H9 (cell line): ENCODE measurements around the gene HNF4A. TPM values are rescaled to one million over a fixed set of nuclear protein-coding genes. Genes with fewer than 3 reads are reported as not detected.

Experiments
- DNase-seq: peaks from one replicate; pipeline ENCODE4 v3.0.0-alpha.2; 2017
- H2AFZ ChIP-seq: one replicate; pipeline ENCODE4 v1.6.1; 2013; ENCODE audit warnings: mild to moderate bottlenecking, low read length, control low read depth, moderate library complexity
- H2AK5ac ChIP-seq: 2 replicates; pipeline ENCODE4 v1.6.1; 2013; ENCODE audit warnings: low read length, control low read depth, mixed read lengths; ENCODE audit not compliant: insufficient read length
- H2BK120ac ChIP-seq: one replicate; pipeline ENCODE4 v1.6.1; 2013; ENCODE audit warnings: low read depth, mild to moderate bottlenecking, low read length, control low read depth, inconsistent platforms; ENCODE audit not compliant: poor library complexity, severe bottlenecking
- H2BK12ac ChIP-seq: 2 replicates; pipeline ENCODE4 v1.6.1; 2013; ENCODE audit warnings: low read length, control low read depth, mixed read lengths, low read depth; ENCODE audit not compliant: insufficient read length
- H2BK15ac ChIP-seq: 2 replicates; pipeline ENCODE4 v1.6.1; 2013; ENCODE audit warnings: low read depth, low read length, control low read depth
- H2BK20ac ChIP-seq: one replicate; pipeline ENCODE4 v1.6.1; 2013; ENCODE audit warnings: low read depth, mild to moderate bottlenecking, low read length, control low read depth, inconsistent platforms; ENCODE audit not compliant: poor library complexity, severe bottlenecking
- H2BK5ac ChIP-seq: 2 replicates; pipeline ENCODE4 v1.6.1; 2013; ENCODE audit warnings: low read length, control low read depth, mixed read lengths; ENCODE audit not compliant: insufficient read length
- H3K14ac ChIP-seq: 2 replicates; pipeline ENCODE4 v1.6.1; 2013; ENCODE audit warnings: low read length, control low read depth; ENCODE audit not compliant: insufficient read depth
- H3K18ac ChIP-seq: 2 replicates; pipeline ENCODE4 v1.6.1; 2013; ENCODE audit warnings: low read depth, mild to moderate bottlenecking, mixed read lengths, low read length, control low read depth; ENCODE audit not compliant: insufficient read length
- H3K23ac ChIP-seq: 2 replicates; pipeline ENCODE4 v1.6.1; 2013; ENCODE audit warnings: low read length, control low read depth, mixed read lengths, low read depth; ENCODE audit not compliant: insufficient read length
- H3K23me2 ChIP-seq: 2 replicates; pipeline ENCODE4 v1.6.1; 2013; ENCODE audit warnings: low read depth, mild to moderate bottlenecking, mixed read lengths, low read length, control low read depth; ENCODE audit not compliant: insufficient read length, poor library complexity, severe bottlenecking
- H3K27ac ChIP-seq: 2 replicates; pipeline ENCODE4 v1.5.1; 2013; ENCODE audit warnings: low read length, control low read depth, mixed read lengths, low read depth; ENCODE audit not compliant: insufficient read length
- H3K27me3 ChIP-seq: 2 replicates; pipeline ENCODE4 v1.6.1; 2013; ENCODE audit warnings: low read length, control low read depth, inconsistent platforms; ENCODE audit not compliant: insufficient read depth
- H3K4ac ChIP-seq: 2 replicates; pipeline ENCODE4 v1.6.1; 2013; ENCODE audit warnings: low read depth, mild to moderate bottlenecking, control low read depth, inconsistent platforms, low read length, moderate library complexity
- H3K4me1 ChIP-seq: 2 replicates; pipeline ENCODE4 v1.6.1; 2013; ENCODE audit warnings: low read length, control low read depth, inconsistent platforms; ENCODE audit not compliant: insufficient read depth
- H3K4me2 ChIP-seq: 2 replicates; pipeline ENCODE4 v1.6.1; 2013; ENCODE audit warnings: low read length, control low read depth, mixed read lengths; ENCODE audit not compliant: insufficient read length, insufficient read depth
- H3K56ac ChIP-seq: 2 replicates; pipeline ENCODE4 v1.6.1; 2013; ENCODE audit warnings: low read depth, mild to moderate bottlenecking, mixed read lengths, low read length, control low read depth; ENCODE audit not compliant: insufficient read length
- H3K79me1 ChIP-seq: 2 replicates; pipeline ENCODE4 v1.6.1; 2013; ENCODE audit warnings: low read depth, mild to moderate bottlenecking, moderate library complexity, low read length, control low read depth, inconsistent platforms; ENCODE audit not compliant: insufficient read depth, poor library complexity, severe bottlenecking
- H3K79me2 ChIP-seq: 2 replicates; pipeline ENCODE4 v1.6.1; 2013; ENCODE audit warnings: low read length, control low read depth, inconsistent platforms; ENCODE audit not compliant: insufficient read depth
- H3K9ac ChIP-seq: 2 replicates; pipeline ENCODE4 v1.6.1; 2013; ENCODE audit warnings: low read length, control low read depth, mixed read lengths; ENCODE audit not compliant: insufficient read length; ENCODE audit errors: extremely low read depth
- H3K9me3 ChIP-seq: one replicate; pipeline ENCODE4 v1.6.1; 2013; ENCODE audit warnings: low read depth, low read length, inconsistent platforms; ENCODE audit not compliant: control insufficient read depth
- H3T11ph ChIP-seq: one replicate; pipeline ENCODE4 v1.6.1; 2013; ENCODE audit warnings: mild to moderate bottlenecking, low read length, control low read depth, inconsistent platforms
- H4K20me1 ChIP-seq: one replicate; pipeline ENCODE4 v1.6.1; 2013; ENCODE audit not compliant: control insufficient read depth, insufficient read length, insufficient read depth
- H4K5ac ChIP-seq: 2 replicates; pipeline ENCODE4 v1.6.1; 2013; ENCODE audit warnings: low read depth, mild to moderate bottlenecking, mixed read lengths, low read length, control low read depth; ENCODE audit not compliant: insufficient read length
- H4K8ac ChIP-seq: replicated peaks from 2 replicates; pipeline ENCODE4 v1.6.1; 2013; ENCODE audit warnings: low read length, control low read depth, mixed read lengths, low read depth; ENCODE audit not compliant: insufficient read length
- H4K91ac ChIP-seq: 2 replicates; pipeline ENCODE4 v1.6.1; 2013; ENCODE audit warnings: low read depth, mild to moderate bottlenecking, moderate library complexity, mixed read lengths, low read length, control low read depth; ENCODE audit not compliant: insufficient read length
- H3K27ac Mint-ChIP-seq, 3 experiments: 2 replicates in 2 of 3; 3 replicates in 1 of 3; pipeline ENCODE4 v1.8.0; 2020 to 2021; ENCODE audit warnings: mixed read lengths in 3 of 3, mild to moderate bottlenecking in 1 of 3, moderate library complexity in 1 of 3
- H3K27me3 Mint-ChIP-seq: 2 replicates; pipeline ENCODE4 v1.8.0; 2021; ENCODE audit warnings: low read depth, mild to moderate bottlenecking, moderate library complexity, mixed read lengths
- H3K36me3 Mint-ChIP-seq, 3 experiments: 2 replicates in 2 of 3; 3 replicates in 1 of 3; pipeline ENCODE4 v1.8.0; 2020 to 2021; ENCODE audit warnings: low read depth in 3 of 3, mixed read lengths in 3 of 3; ENCODE audit not compliant: insufficient read depth in 1 of 3
- H3K4me1 Mint-ChIP-seq, 2 experiments: 2 replicates each; pipeline ENCODE4 v1.8.0; 2020; ENCODE audit warnings: mixed read lengths in 2 of 2
- H3K4me3 Mint-ChIP-seq, 2 experiments: 2 replicates in 1 of 2; 3 replicates in 1 of 2; pipeline ENCODE4 v1.8.0; 2020 to 2021; ENCODE audit warnings: mild to moderate bottlenecking in 2 of 2, mixed read lengths in 2 of 2, moderate library complexity in 1 of 2
- H3K9me3 Mint-ChIP-seq, 2 experiments: 2 replicates in 1 of 2; 3 replicates in 1 of 2; pipeline ENCODE4 v1.8.0; 2020; ENCODE audit warnings: mild to moderate bottlenecking in 2 of 2, mixed read lengths in 2 of 2, moderate library complexity in 1 of 2
- WGBS: extraction: QIAGEN DNeasy Blood & Tissue Kit; methylation state at CpG from one replicate; pipeline ENCODE4 v1.1.7; 2013; ENCODE audit warnings: missing lambda C conversion rate, low lambda C conversion rate, mixed read lengths; ENCODE audit not compliant: insufficient read length; ENCODE audit errors: extremely low coverage; 5-methylcytosine and 5-hydroxymethylcytosine counted together
- total RNA-seq: library from RNA; stranded (reverse); gene quantifications from 2 replicates; pipeline ENCODE4 v1.2.1, GENCODE V29; 2021
- TF ChIP-seq, protein P1 (sequence below): fragments of 200-600 bp; sonication (generic); conservative IDR thresholded peaks from 3 replicates; pipeline ENCODE4 v1.8.0; 2021; ENCODE audit warnings: antibody characterized with exemption, mild to moderate bottlenecking

The HNF4A gene
- total RNA-seq, 1 experiment from 2014 or later: not detected

DNA sequence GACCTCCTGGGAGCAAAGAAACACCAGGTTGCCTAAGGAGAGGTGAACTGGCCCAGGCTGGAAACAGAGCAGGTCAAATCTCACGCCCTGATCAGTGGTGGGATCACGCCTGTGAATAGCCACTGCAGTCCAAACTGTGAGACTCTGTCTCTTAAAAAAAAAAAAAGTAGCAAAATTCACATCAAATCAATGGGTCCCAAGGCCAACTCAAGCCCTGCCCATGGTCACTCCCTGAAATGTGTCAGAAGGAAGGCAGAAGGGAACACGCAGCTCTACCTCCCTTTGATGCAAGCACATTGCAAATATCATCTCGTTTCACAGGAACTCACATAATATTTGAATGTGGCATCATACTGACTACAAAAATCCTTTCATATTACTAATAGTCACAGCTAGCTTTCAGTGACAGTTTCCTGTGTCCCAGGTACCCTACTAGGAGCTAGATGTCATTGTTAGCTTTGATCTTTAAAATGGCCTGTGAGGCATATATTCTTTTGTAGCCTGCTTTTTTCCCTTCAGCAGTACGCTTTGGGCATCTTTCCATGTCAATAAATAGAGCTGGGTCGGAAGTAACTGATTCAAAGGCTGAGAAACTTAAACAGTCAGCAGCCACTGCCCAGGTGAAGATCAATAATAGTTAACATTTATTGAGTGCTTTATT lies 105.8 kb downstream of the HNF4A start:
- Histone ChIP-seq H4K20me1 (no peaks in the 10 kb centered on the region), H4K8ac (no peak overlapping the region), H3K23me2 (no peaks in the 10 kb centered on the region), H2BK20ac (no peak overlapping the region), H3K79me2 (no peaks in the 10 kb centered on the region), H3K56ac (no peak overlapping the region), H2AFZ (no peak overlapping the region), H3K9me3 (no peaks in the 10 kb centered on the region), H4K91ac (no peak overlapping the region), H3K4me2 (no peak overlapping the region), H2BK15ac (no peak overlapping the region), H3T11ph (no peak overlapping the region), H3K4ac (no peak overlapping the region), H4K5ac (no peak overlapping the region), H3K23ac (no peak overlapping the region), H2BK120ac (no peak overlapping the region), H3K4me1 (no peaks in the 10 kb centered on the region), H3K18ac (no peak overlapping the region), H2AK5ac (no peak overlapping the region), H3K14ac (no peak overlapping the region), H2BK12ac (no peak overlapping the region), H3K27me3 (no peaks in the 10 kb centered on the region), H3K9ac (no peak overlapping the region), H3K79me1 (no peaks in the 10 kb centered on the region), H2BK5ac (no peak overlapping the region), H3K27ac (no peak overlapping the region)
- WGBS: no CpG with 5 or more reads among the region's 6 CpGs
- TF ChIP-seq, protein P1, sequence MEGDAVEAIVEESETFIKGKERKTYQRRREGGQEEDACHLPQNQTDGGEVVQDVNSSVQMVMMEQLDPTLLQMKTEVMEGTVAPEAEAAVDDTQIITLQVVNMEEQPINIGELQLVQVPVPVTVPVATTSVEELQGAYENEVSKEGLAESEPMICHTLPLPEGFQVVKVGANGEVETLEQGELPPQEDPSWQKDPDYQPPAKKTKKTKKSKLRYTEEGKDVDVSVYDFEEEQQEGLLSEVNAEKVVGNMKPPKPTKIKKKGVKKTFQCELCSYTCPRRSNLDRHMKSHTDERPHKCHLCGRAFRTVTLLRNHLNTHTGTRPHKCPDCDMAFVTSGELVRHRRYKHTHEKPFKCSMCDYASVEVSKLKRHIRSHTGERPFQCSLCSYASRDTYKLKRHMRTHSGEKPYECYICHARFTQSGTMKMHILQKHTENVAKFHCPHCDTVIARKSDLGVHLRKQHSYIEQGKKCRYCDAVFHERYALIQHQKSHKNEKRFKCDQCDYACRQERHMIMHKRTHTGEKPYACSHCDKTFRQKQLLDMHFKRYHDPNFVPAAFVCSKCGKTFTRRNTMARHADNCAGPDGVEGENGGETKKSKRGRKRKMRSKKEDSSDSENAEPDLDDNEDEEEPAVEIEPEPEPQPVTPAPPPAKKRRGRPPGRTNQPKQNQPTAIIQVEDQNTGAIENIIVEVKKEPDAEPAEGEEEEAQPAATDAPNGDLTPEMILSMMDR: no peak
- no peaks in the 10 kb centered on the region for H3K9me3 Mint-ChIP-seq
- H3K4me1 Mint-ChIP-seq: peaks cover 10 to 15% of the 10 kb centered on the region in 2 experiments
- H3K27me3 Mint-ChIP-seq: no peaks in the 10 kb centered on the region
- DNase-seq: no peak
- peak overlapping the region in 1 of 3 experiments; percentile 35; a peak in 2 of 7 replicates for H3K27ac Mint-ChIP-seq
- no peaks in the 10 kb centered on the region for H3K36me3 Mint-ChIP-seq
- no peak overlapping the region for H3K4me3 Mint-ChIP-seq
